Endodermal cell (in vitro differentiated cells): Measurements from ENCODE around the gene ARHGAP33. TPM values are rescaled to one million over a fixed set of nuclear protein-coding genes. Genes with fewer than 3 reads are reported as not detected.

Experiments
- DNase-seq: peaks from one replicate; pipeline ENCODE4 v3.0.0-alpha.2; 2017
- H3K27ac ChIP-seq: 2 replicates; pipeline ENCODE4 v1.5.1; 2013; ENCODE audit warnings: mild to moderate bottlenecking, low read depth, low read length, moderate library complexity
- H3K27me3 ChIP-seq: 2 replicates; pipeline ENCODE4 v1.6.1; 2013; ENCODE audit warnings: mild to moderate bottlenecking, low read length, moderate library complexity; ENCODE audit not compliant: insufficient read depth, control insufficient read depth, poor library complexity, severe bottlenecking
- H3K36me3 ChIP-seq: 2 replicates; pipeline ENCODE4 v1.7.0; 2013; ENCODE audit warnings: mild to moderate bottlenecking, low read length, moderate library complexity; ENCODE audit not compliant: control insufficient read depth, insufficient read depth
- H3K4me1 ChIP-seq: one replicate; pipeline ENCODE4 v1.7.0; 2013; ENCODE audit warnings: low read length; ENCODE audit not compliant: control insufficient read depth, insufficient read depth
- H3K4me3 ChIP-seq: 2 replicates; pipeline ENCODE4 v1.5.1; 2013; ENCODE audit warnings: mild to moderate bottlenecking, low read length, moderate library complexity
- H3K9ac ChIP-seq: 2 replicates; pipeline ENCODE4 v1.6.1; 2013; ENCODE audit warnings: mild to moderate bottlenecking, low read length, moderate library complexity; ENCODE audit not compliant: poor library complexity, severe bottlenecking; ENCODE audit errors: extremely low read depth
- H3K9me3 ChIP-seq: 2 replicates; pipeline ENCODE4 v1.6.1; 2013; ENCODE audit warnings: mild to moderate bottlenecking, low read length, moderate library complexity; ENCODE audit not compliant: control insufficient read depth
- H3K27ac Mint-ChIP-seq: 2 replicates; pipeline ENCODE4 v1.8.0; 2020; ENCODE audit warnings: mixed read lengths
- H3K27me3 Mint-ChIP-seq: 2 replicates; pipeline ENCODE4 v1.8.0; 2021; ENCODE audit warnings: mild to moderate bottlenecking, mixed read lengths; ENCODE audit not compliant: insufficient read depth
- H3K36me3 Mint-ChIP-seq: 2 replicates; pipeline ENCODE4 v1.8.0; 2020; ENCODE audit warnings: low read depth, mixed read lengths
- H3K4me1 Mint-ChIP-seq: 2 replicates; pipeline ENCODE4 v1.8.0; 2020; ENCODE audit warnings: mixed read lengths
- H3K4me3 Mint-ChIP-seq: 2 replicates; pipeline ENCODE4 v1.8.0; 2020; ENCODE audit warnings: mild to moderate bottlenecking, moderate library complexity, mixed read lengths
- H3K9me3 Mint-ChIP-seq: 2 replicates; pipeline ENCODE4 v1.8.0; 2020; ENCODE audit warnings: mild to moderate bottlenecking, mixed read lengths
- CTCF ChIP-seq: fragments of 200-600 bp; sonication (generic); conservative IDR thresholded peaks from 2 replicates; pipeline ENCODE4 v1.5.0; 2021; ENCODE audit warnings: antibody characterized with exemption, mild to moderate bottlenecking
- WGBS, 2 experiments: methylation state at CpG; one replicate each; pipeline versions ENCODE4 v1.1.5 to v1.1.7; 2013; ENCODE audit warnings: missing lambda C conversion rate in 2 of 2, mixed read lengths in 1 of 2; ENCODE audit not compliant: insufficient coverage in 1 of 2, insufficient read length in 1 of 2; 5-methylcytosine and 5-hydroxymethylcytosine counted together
- total RNA-seq, 2 donors: library from RNA; stranded (reverse); fragmentation: NEBNext Ultra II Directional in 1 of 2; extraction: Animal tissue kit (Norgen Biotek cat#: 25700) in 1 of 2; gene quantifications; 2 replicates in 1 of 2; 3 replicates in 1 of 2; pipeline ENCODE4 v1.2.1, GENCODE V29; 2021

Gene ARHGAP33
- total RNA-seq, 2 donors from 2014 or later, result 12.7 to 15.0 TPM

- Histone ChIP-seq H3K27me3 (peaks cover 36% of the 10 kb centered on the region), H3K27ac (no peak overlapping the region), H3K9me3 (no peaks in the 10 kb centered on the region), H3K9ac (no peak overlapping the region), H3K4me3 (no peak overlapping the region), H3K4me1 (no peaks in the 10 kb centered on the region), H3K36me3 (no peaks in the 10 kb centered on the region)
- Mint-ChIP-seq H3K27ac (no peak overlapping the region), H3K27me3 (peaks cover 33% of the 10 kb centered on the region), H3K4me3 (peak overlapping the region; percentile 28), H3K36me3 (no peaks in the 10 kb centered on the region), H3K4me1 (peaks cover 4% of the 10 kb centered on the region), H3K9me3 (no peaks in the 10 kb centered on the region)
- no peak for TF ChIP-seq CTCF
- WGBS, 2 experiments, result 43 to 48% methylated on average over 16 to 39 of the region's 39 CpGs
- DNase-seq, result peak; percentile 50
Observed at GRCh38 chr19:35796645-35797542, 21.5 kb downstream of the ARHGAP33 start.

- Mint-ChIP-seq H3K9me3 (no peaks in the 10 kb centered on the region), H3K27me3 (peaks cover 33% of the 10 kb centered on the region), H3K27ac (no peak overlapping the region), H3K4me3 (peak overlapping the region; percentile 28), H3K4me1 (peaks cover 4% of the 10 kb centered on the region), H3K36me3 (no peaks in the 10 kb centered on the region)
- H3K9me3 ChIP-seq, result no peaks in the 10 kb centered on the region
- H3K9ac ChIP-seq, result no peak overlapping the region
- no peak for TF ChIP-seq CTCF
- no peaks in the 10 kb centered on the region for H3K4me1 ChIP-seq
- H3K4me3 ChIP-seq, result no peak overlapping the region
- peak; percentile 77 for DNase-seq
- WGBS, 2 experiments, result 44 to 55% methylated on average over 9 to 15 of the region's 15 CpGs
- no peak overlapping the region for H3K27ac ChIP-seq
- no peaks in the 10 kb centered on the region for H3K36me3 ChIP-seq
- H3K27me3 ChIP-seq, result peaks cover 36% of the 10 kb centered on the region
Observed at GRCh38 chr19:35797663-35798062, 22.3 kb downstream of the ARHGAP33 start.

- Histone ChIP-seq H3K27ac (no peak overlapping the region), H3K27me3 (peaks cover 16% of the 10 kb centered on the region), H3K4me3 (no peak overlapping the region), H3K4me1 (no peaks in the 10 kb centered on the region), H3K36me3 (no peaks in the 10 kb centered on the region), H3K9me3 (no peaks in the 10 kb centered on the region), H3K9ac (no peak overlapping the region)
- Mint-ChIP-seq H3K27ac (no peak overlapping the region), H3K9me3 (no peaks in the 10 kb centered on the region), H3K36me3 (no peaks in the 10 kb centered on the region), H3K4me1 (peaks cover 3% of the 10 kb centered on the region), H3K4me3 (no peak overlapping the region), H3K27me3 (peaks cover 24% of the 10 kb centered on the region)
- no peak for DNase-seq
- WGBS, 2 experiments, result 77 to 100% methylated on average over 2 to 3 of the region's 3 CpGs
- no peak for TF ChIP-seq CTCF
Observed at GRCh38 chr19:35801828-35802227, 26.5 kb downstream of the ARHGAP33 start.
